Neural cell (in vitro differentiated cells): ENCODE measurements around the gene ABHD12.

ENCODE experiments used
- SMC3 ChIP-seq: fragments of 450-650 bp; conservative IDR thresholded peaks from 2 replicates; pipeline ENCODE4 v1.6.1; 2014; ENCODE audit warnings: antibody characterized with exemption, mild to moderate bottlenecking, moderate library complexity; ENCODE audit not compliant: poor library complexity
- TF ChIP-seq, protein P1 (sequence below): fragments of 450-650 bp; IDR thresholded peaks from 2 replicates; pipeline ENCODE4 v1.5.1; 2014; ENCODE audit warnings: antibody characterized with exemption, mild to moderate bottlenecking, moderate library complexity; ENCODE audit not compliant: poor library complexity, severe bottlenecking

DNA sequence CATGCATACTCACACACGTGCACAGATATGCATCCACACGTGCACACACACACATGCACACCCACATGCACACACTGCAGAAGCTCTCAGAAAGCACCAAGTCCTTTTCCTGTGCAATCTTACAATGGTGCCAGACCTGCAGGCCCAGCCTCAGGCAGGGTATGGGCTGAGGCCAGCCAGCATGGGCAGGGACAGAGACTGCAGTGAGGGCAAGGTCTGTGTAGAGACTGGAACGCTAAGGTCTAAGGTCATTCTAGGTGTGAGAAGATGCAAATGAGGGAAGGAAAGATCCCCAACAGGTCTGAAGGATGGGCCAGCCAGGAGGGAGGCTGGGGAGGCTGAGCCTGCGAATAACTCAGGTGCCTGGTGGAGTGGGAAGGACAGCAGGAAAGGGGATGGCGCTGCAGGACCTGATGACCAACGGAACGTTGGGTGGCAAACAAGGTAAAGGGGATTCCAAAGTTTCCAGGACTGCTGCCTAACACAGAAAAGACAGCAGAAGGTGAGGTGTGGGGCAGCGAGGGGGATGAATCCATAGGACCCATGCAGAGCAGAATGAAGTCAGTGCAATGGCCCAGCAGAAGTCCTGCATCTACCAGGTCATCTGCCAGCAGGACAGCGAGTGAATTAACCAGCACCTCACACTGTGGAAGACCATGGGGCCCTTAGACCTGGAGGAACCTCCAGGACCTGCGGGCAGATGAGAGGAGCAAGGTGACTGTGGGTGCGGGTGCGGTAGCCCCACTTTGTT is 67.0 kb downstream of the ABHD12 start:
- TF ChIP-seq, protein P1, sequence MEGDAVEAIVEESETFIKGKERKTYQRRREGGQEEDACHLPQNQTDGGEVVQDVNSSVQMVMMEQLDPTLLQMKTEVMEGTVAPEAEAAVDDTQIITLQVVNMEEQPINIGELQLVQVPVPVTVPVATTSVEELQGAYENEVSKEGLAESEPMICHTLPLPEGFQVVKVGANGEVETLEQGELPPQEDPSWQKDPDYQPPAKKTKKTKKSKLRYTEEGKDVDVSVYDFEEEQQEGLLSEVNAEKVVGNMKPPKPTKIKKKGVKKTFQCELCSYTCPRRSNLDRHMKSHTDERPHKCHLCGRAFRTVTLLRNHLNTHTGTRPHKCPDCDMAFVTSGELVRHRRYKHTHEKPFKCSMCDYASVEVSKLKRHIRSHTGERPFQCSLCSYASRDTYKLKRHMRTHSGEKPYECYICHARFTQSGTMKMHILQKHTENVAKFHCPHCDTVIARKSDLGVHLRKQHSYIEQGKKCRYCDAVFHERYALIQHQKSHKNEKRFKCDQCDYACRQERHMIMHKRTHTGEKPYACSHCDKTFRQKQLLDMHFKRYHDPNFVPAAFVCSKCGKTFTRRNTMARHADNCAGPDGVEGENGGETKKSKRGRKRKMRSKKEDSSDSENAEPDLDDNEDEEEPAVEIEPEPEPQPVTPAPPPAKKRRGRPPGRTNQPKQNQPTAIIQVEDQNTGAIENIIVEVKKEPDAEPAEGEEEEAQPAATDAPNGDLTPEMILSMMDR: no peak
- TF ChIP-seq SMC3: no peak
